HG03565 (cell line): ENCODE results near the gene SEPTIN14.
"Not testable (repeated sequence)": the region's sequence is repeated elsewhere in the genome, so short reads cannot be mapped to it uniquely, and the experiment has no call there.

ENCODE experiments used
- ATAC-seq: cut with Tn5 transposase; IDR thresholded peaks from one replicate; pipeline ENCODE4 v1.9.1; 2021; ENCODE audit warnings: mild to moderate bottlenecking, moderate library complexity; ENCODE audit not compliant: unreplicated experiment

Gene SEPTIN14

DNA sequence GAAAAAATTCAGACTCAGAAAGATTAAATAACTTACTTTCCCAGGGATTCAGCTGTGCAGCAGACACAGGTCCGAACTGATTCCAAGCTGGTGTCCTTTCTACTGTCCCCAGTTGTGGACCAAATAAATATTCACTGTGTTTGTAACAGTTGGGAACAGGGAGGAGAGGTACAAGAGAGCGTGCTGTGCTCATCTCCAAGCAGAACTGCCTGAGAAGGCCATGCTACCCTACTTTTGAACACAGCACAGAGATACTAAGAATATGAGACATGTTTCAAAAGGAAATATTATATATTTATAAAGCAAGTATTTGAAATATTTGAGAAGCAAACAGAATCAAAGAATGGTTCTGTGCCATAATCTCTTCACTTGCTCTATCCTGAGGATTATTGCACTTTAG, at the start of gene SEPTIN14:
SEPTIN14 (minus strand) TSS at position 101 of the 400 bp plus-strand sequence. CDS start 756 bp downstream, outside the sequence.
- not testable (repeated sequence) for ATAC-seq

DNA sequence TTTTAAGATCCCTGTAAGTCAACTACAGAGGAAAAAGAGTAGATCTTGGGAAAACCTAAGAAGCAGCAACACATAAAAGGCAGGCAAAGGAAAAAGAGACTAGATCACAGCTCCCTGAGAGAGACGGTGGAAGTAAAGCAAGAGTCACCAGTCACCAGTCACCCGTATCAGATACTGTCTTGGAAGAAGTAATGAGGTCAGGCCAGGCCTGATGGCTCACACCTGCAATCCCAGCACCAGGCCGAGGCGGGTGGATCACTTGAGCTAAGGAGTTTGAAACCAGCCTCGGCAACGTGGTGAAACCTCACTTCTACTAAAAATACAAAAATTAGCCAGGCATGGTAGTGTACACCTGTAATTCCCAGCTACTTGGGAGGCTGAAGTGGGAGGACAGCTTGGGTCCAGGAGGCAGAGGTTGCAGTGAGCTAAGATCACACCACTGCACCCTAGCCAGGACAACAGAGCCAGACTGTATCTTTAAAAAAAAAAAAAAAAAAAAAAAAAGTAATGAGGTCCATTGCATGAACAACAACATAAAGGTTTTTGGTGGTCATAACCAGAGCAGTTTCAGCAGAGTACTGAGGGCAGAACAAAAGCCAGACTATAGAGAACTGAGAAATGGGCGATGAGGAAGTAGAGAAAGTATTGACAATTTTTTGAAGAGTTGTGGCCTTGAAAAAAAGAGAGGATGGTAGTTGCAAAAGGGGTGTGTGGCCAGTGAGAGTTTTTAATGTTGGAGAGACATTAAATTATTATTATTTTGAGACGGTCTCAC, 41.6 kb upstream of the SEPTIN14 start:
- ATAC-seq = peak; percentile 98

DNA sequence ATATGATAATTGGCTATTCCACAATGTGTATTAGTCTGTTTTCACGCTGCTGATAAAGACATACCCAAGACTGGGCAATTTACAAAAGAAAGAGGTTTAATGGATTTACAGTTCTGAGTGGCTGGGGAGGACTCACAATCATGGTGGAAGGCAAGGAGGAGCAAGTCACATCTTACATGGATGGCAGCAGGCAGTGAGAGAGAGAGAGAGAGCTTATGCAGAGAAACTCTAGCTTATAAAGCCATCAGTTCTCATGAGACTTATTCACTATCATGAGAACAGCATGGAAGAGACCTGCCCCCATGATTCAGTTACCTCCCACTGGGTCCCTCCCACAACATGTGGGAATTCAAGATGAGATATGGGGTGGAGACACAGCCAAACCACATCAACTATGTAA, 38.5 kb upstream of the SEPTIN14 start:
- ATAC-seq = not testable (repeated sequence)

DNA sequence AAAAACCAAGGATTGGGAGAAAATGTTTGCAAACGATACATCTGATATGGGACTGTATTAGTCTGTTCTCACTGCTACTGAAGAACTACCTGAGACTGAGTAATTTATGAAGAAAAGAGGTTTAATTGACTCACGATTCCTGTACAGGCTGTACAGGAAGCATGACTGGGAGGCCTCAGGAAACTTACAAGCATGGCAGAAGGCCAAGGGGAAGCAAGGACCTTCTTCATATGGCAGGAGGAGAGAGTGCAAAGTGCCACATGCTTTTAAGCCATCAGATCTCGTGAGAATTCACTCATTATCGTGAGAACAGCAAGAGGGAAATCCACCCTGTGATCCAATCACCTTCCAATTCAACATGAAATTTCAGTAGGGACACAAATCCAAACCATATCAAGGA, 35.7 kb upstream of the SEPTIN14 start:
- no peak for ATAC-seq

DNA sequence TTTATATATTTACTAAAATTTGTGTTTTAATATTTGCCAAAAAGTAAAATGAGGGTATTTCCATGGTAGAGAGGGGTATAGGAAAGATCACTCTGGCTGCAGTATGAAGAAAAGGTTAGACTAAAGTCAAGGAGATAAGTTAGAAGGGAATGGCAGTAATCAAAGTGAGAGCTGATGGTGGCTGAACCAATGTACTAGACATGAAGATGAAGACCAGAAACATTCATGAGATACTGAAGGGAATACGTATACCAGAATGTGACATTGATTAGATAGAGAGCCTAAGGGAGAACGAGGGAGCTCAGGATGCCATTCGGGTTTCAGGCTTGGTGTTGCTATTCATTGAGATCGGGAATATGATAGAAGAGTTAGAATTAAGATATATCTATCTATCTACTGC, 32.5 kb upstream of the SEPTIN14 start:
- no peak for ATAC-seq

DNA sequence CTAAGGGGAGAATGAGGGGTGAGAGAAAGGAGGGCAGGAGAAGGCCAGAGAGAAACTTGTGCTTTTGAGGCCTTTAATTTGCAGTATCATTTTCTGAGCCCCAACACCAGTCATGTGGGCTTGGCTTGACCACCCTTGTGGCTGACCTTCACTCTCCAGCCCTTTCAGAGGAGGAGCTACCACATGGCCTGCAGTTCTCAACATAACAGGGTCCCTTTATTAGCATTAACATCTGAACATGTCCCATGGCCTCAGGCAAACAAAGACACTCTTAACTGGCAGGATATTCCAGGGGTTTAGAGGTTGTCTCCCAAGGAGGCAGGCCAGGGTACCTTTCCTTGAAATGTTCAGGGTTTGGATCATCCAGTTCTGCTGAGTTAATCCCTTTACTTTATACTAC, 31.4 kb upstream of the SEPTIN14 start:
- ATAC-seq = no peak

DNA sequence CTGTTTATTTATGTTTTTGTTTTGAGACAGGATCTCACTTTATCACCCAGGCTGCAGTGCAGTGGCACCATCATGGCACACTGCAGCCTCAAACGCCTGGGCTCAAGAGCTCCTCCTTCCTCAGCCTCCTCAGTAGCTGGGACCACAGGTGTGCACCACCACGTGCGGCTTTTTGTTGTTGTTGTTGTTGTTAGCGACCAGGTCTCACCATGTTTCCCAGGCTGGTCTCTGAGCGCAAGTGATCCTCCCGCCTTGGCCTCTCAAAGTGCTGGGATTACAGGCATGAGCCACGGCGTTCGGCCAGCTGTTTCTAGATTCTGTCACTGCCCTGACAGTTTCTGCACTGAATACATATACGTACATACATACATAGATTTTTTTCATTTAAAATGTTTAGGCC, 25.8 kb upstream of the SEPTIN14 start:
- ATAC-seq = not testable (repeated sequence)

DNA sequence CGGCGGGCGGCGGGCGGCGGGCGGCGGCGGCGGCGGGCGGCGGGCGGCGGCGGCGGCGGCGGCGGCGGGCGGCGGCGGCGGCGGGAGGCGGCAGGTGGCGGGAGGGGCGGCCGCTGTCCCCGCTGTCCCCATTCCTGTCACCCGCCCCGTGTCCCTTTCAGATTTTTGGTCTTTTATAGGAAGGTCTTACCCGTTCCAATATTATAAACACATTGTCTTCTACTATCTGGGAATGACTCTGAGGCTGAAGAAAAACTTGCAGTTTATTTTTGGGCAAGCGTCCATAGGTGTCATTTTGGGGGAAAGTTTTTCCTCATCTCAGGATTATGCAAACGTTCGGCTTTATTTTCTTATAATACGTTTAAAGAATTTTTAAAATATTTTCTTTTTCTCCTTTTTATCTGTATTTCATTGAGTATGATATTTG, 25.3 kb upstream of the SEPTIN14 start:
- no peak for ATAC-seq

DNA sequence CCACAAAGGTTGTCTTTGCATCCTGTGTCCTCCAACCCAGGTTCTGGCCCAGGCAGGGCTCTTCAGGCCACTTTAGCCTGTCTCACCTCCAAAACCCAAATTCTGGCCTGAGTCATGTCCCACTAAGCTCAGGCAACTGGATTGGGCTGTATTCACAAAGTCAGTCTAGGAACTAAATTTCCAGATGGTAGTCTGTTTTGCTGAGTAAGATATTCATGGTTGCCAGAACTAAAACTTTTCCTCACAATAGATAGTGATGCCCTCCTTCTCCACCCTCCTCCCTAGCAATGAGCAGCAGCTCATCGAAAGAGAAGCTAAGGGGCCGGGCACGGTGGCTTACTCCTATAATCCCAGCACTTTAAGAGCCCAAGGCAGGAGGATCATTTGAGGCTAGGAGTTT, 21.8 kb upstream of the SEPTIN14 start:
- no peak for ATAC-seq

DNA sequence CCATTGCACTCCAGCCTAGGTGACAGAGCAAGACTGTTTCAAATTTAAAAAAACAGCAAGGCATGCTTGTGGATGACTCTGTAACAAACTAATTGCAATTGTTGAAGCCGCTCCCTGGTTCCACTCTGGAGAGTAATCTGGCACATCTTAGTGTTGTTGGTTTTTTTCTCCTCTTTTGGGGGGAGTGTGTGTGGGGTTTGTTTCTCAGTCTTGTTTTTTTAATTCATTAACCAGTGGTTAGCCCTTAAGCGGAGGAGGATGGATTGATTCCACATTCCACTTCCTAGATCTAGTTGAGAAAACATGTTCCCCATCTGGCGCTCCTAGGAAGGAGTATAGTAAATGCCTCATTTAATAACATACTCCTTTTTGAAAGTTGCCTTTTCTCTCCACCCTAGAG, 16.1 kb upstream of the SEPTIN14 start:
- ATAC-seq = no peak

DNA sequence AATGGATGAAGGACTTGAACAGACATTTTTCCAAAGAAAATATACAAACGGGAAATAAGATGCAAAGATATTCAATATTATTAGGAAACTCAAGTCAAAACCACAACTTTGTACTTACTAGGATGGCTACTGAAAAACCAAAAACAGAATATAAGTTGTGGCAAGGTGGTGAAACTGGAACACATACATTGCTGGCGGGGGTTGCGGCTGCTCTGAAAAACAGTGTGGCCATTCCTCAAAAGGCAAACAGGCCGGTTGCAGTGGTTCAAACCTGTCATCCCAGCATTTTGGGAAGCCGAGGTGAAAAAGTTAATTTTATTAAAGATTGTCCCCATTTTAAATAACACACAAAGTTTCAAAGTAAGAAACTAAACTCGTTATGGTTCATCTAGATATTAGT, 14.8 kb upstream of the SEPTIN14 start:
- ATAC-seq = no peak

DNA sequence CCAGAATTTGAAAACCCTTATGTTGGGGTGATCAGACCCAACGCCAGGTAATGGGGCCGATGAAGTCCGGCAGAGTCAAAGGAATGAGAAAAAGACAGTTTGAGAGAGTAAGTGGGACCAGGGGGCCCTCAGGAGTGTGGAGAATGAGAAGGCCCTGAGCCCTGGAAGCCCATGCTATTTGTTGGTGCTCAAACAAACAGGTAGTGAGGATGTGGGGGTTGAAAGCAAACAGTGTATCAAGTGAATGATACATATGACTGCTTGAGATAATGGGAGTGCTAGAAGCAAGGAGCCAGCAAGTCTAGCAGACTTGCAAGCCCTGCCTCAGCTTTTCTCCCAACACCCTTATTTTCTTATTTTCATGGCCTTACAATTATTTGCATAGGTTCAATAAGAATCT, 11.2 kb upstream of the SEPTIN14 start:
- ATAC-seq = no peak

DNA sequence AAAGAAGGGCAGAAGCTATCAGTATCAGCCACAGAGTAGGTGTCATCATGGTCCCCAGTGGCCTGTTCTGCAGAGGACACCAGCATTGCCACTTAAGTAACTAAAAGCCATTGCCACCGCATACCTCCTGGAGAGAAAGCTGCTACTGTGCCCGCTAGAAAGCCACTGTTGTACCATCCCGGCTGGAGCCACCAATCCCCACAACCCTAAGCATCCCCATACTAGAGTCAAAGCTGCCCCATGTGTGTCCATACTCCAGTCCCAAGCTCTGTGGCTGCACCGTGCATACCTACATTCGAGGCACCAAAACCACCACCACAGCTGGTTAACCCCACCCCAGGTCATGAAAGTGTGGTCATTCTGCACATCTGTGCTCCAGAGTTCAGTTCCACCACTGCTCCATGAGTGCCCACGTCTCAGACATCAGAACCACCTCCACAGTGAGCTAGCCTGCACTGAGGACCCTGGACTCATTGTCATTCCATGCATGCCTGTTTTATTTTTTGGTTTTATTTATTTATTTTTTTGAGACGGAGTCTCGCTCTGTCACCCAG, 9.5 kb upstream of the SEPTIN14 start:
- ATAC-seq = no peak

DNA sequence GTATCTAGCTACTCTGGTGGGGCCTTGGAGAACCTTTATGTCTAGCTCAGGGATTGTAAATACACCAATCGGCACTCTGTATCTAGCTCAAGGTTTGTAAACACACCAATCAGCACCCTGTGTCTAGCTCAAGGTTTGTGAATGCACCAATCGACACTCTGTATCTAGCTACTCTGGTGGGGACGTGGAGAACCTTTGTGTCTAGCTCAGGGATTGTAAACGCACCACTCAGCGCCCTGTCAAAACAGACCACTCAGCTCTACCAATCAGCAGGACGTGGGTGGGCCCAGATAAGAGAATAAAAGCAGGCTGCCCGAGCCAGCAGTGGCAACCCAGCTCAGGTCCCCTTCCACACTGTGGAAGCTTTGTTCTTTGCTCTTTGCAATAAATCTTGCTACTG, 6.4 kb upstream of the SEPTIN14 start:
- not testable (repeated sequence) for ATAC-seq

DNA sequence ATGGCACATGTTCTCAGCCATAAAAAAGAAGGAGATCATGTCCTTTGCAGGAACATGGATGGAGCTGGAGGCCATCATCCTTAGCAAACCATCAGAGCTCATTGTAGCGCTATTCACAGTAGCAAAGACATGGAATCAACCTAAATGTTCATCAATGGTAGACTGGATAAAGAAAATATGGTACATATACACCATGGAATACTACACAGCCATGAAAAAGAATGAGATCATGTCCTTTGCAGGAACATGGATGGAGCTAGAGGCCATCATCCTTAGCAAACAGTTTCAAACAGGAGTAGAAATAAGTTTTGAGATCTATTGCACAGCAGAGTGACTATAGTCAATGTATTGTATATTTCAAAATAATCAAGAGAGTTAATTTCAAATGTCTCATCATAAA, 17.4 kb downstream of the SEPTIN14 start:
- not testable (repeated sequence) for ATAC-seq

DNA sequence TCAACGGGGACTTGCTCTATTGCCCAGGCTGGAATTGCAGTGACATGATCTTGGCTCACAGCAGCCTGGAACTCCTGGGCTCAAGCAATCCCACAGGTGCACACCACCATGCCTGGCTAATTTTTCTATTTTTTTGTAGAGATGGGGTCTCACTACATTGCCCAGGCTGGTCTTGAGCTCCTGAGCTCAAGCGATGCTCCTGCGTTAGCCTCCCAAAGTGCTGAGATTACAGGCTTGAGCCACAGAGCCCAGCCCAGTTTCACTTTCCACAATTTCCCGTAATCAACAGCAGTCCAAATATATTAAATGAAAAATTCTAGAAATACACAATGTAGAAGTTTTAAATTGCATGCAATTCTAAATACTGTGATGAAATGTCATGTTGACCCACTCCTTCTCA, 24.0 kb downstream of the SEPTIN14 start:
- ATAC-seq = no peak

DNA sequence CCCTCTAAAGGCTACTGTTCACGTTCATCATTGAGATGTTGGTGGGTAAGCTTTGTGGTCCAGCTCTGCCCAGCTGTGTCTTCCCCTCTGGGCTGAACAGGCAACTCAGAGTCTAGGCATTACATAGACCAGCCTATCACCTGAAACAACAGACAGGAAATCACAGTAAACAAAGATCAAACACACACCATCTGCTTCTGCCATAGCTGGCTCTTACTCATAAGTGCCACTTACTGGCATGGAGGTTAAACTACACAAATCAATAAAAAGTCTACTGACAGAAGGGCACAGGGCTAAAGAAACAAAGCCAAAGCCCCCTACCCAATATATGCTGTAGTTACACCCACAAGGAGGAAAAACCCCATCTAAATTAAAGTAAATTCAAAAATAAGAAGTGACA, 35.0 kb downstream of the SEPTIN14 start:
- no peak for ATAC-seq

DNA sequence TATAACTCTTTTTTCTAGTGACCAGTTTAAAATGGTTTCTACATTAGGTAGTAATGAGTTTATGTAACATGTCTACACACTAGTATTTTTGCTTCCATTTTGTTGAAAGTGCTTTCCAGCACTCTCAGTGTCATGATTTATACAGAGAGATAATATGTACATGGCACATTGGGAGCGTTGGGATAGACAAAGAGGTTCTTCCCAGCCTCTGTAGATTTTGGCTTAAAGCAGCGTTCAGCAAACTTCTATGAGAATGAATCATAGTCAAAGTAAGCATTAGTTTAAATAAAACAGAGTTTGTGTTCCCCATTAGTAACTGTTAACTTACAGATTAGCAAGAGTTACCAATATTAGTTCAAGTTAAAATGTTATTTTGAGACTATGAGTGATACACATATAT, 43.9 kb downstream of the SEPTIN14 start:
- ATAC-seq = no peak

DNA sequence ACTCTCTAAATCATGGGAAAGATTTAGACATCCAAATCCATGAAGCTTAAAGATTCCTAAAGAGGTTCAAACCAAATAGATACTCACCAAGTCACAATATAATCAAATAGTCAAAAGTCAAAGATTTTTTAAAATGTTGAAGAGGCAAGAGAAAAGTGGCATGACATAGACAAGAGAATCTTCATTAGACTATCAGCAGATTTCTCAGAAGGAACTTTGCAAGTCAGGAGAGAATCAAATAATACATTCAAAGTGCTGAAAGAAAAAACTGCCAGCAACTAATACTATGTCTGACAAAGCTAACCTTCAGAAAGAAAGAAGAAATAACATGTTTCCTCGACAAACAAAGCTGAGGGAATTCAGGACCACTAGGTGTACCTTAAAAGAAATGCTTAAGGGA, 65.3 kb downstream of the SEPTIN14 start:
- not testable (repeated sequence) for ATAC-seq

DNA sequence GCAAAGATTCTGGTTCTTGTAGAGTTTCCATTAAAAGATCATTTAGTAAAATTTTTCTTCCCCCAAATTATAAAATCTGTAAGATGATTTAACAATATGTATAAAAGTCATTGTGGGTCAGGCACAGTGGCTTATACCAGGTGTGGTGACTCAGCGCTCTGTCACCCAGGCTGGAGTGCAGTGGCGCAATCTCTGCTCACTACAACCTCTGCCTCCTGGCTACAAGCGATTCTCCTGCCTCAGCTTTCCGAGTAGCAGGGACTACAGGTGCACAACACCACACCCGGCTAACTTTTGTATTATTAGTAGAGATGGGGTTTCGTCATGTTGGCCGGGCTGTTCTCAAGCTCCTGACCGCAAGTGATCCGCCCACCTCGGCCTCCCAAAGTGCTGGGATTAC, 68.0 kb downstream of the SEPTIN14 start:
- ATAC-seq = no peak

DNA sequence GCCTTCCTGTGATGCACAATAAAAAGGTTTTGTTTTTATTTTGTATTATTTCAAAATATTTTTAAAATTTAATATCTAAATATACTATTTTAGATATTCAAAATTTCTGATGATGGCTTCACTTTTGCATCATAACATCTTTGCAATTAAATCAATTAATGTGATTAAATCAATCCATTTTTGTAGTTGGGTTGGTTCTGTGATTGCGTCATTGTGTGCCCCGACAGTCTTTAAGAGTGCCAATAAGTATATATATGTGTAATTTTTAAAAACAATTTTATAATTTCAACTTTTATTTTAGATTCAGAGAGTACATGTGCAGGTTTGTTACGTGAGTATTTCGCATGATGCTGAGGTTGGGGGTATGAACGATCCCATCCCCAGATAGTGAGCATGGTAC, 70.5 kb downstream of the SEPTIN14 start:
- ATAC-seq = no peak

DNA sequence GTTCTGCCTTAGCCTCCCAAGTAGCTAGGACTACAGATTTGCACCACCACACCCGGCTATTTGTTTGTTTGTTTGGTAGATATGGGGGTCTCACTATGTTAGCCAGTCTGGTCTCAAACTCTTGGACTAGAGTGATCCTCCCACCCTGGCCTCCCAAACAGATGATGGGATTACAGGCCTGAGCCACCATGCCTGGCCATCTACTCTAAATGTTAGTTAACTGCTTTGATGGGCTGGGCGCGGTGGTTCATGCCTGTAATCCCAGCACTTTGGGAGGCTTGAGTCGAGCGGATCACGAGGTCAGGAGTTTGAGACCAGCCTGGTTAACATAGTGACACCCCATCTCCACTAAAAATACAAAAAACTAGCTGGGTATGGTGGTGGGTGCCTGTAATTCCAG, 74.8 kb downstream of the SEPTIN14 start:
- ATAC-seq = no peak

DNA sequence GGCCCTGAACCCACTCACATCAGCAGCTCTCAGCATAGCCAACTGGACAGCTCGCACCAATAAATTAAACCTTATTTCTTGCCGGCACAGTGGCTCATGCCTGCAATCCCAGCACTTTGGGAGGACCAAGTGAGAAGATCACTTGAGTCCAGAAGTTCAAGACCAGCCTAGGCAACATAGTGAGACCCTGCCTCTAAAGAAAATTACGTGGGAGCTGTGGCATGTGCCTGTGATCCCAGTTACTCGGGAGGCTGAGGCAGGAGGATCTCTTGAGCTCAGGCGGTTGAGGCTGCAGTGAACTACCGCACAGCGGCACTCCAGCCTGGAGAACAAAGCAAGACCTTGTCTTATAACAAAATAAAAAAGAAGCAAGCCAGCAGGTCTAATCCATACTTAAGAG, 75.7 kb downstream of the SEPTIN14 start:
- ATAC-seq = no peak
